ENCODE data around the gene HPS3.

GRCh38 chr3:149090907-149091306 lies 38.5 kb upstream of the HPS3 start:
- TF ChIP-seq, protein P1, sequence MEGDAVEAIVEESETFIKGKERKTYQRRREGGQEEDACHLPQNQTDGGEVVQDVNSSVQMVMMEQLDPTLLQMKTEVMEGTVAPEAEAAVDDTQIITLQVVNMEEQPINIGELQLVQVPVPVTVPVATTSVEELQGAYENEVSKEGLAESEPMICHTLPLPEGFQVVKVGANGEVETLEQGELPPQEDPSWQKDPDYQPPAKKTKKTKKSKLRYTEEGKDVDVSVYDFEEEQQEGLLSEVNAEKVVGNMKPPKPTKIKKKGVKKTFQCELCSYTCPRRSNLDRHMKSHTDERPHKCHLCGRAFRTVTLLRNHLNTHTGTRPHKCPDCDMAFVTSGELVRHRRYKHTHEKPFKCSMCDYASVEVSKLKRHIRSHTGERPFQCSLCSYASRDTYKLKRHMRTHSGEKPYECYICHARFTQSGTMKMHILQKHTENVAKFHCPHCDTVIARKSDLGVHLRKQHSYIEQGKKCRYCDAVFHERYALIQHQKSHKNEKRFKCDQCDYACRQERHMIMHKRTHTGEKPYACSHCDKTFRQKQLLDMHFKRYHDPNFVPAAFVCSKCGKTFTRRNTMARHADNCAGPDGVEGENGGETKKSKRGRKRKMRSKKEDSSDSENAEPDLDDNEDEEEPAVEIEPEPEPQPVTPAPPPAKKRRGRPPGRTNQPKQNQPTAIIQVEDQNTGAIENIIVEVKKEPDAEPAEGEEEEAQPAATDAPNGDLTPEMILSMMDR (IDR thresholded peaks at IDR 0.05; ENCODE audit: low read depth, low read length, missing input control), result no peak
- TF ChIP-seq MAX (IDR thresholded peaks at IDR 0.05) (no peak), EGR1 (IDR thresholded peaks at IDR 0.05; ENCODE audit: low read depth in 2 of 2) (no peak), RAD21 (IDR thresholded peaks at IDR 0.05) (no peak), TAF1 (conservative IDR thresholded peaks at IDR 0.05) (no peak), ATF3 (IDR thresholded peaks at IDR 0.05) (no peak), JUND (IDR thresholded peaks at IDR 0.05) (no peak), GABPA (IDR thresholded peaks at IDR 0.05 in 1 of 2, conservative IDR thresholded peaks at IDR 0.05 in 1 of 2) (no peak), FOXA1 (IDR thresholded peaks at IDR 0.05) (no peak)
- TF ChIP-seq, protein P2, sequence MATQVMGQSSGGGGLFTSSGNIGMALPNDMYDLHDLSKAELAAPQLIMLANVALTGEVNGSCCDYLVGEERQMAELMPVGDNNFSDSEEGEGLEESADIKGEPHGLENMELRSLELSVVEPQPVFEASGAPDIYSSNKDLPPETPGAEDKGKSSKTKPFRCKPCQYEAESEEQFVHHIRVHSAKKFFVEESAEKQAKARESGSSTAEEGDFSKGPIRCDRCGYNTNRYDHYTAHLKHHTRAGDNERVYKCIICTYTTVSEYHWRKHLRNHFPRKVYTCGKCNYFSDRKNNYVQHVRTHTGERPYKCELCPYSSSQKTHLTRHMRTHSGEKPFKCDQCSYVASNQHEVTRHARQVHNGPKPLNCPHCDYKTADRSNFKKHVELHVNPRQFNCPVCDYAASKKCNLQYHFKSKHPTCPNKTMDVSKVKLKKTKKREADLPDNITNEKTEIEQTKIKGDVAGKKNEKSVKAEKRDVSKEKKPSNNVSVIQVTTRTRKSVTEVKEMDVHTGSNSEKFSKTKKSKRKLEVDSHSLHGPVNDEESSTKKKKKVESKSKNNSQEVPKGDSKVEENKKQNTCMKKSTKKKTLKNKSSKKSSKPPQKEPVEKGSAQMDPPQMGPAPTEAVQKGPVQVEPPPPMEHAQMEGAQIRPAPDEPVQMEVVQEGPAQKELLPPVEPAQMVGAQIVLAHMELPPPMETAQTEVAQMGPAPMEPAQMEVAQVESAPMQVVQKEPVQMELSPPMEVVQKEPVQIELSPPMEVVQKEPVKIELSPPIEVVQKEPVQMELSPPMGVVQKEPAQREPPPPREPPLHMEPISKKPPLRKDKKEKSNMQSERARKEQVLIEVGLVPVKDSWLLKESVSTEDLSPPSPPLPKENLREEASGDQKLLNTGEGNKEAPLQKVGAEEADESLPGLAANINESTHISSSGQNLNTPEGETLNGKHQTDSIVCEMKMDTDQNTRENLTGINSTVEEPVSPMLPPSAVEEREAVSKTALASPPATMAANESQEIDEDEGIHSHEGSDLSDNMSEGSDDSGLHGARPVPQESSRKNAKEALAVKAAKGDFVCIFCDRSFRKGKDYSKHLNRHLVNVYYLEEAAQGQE (IDR thresholded peaks at IDR 0.05), result no peak
- TF ChIP-seq, protein P3, sequence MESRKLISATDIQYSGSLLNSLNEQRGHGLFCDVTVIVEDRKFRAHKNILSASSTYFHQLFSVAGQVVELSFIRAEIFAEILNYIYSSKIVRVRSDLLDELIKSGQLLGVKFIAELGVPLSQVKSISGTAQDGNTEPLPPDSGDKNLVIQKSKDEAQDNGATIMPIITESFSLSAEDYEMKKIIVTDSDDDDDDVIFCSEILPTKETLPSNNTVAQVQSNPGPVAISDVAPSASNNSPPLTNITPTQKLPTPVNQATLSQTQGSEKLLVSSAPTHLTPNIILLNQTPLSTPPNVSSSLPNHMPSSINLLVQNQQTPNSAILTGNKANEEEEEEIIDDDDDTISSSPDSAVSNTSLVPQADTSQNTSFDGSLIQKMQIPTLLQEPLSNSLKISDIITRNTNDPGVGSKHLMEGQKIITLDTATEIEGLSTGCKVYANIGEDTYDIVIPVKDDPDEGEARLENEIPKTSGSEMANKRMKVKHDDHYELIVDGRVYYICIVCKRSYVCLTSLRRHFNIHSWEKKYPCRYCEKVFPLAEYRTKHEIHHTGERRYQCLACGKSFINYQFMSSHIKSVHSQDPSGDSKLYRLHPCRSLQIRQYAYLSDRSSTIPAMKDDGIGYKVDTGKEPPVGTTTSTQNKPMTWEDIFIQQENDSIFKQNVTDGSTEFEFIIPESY (IDR thresholded peaks at IDR 0.05), result no peak
